NCI-H128 (cell line): ENCODE data around the gene A4GNT.
"Not testable (repeated sequence)": the region's sequence is repeated elsewhere in the genome, so short reads cannot be mapped to it uniquely, and the experiment has no call there.

Source experiments
- DNase-seq: peaks from one replicate; lab custom pipeline; 2025; ENCODE audit not compliant: unreplicated experiment; lab: John Stamatoyannopoulos, UW

The A4GNT gene

GRCh38 chr3:138119423-138119766 lies 12.8 kb downstream of the A4GNT start:
- DNase-seq = no peak

- peak; percentile 68 for DNase-seq
These were observed 13.4 kb downstream of the A4GNT start for GRCh38 chr3:138118612-138119422.

GRCh38 chr3:138114988-138115971 lies 16.9 kb downstream of the A4GNT start, which contains the start of gene DZIP1L:
TSS of gene DZIP1L (minus strand) at chr3:138115608. CDS start at chr3:138103971, 11,637 bp downstream.
- DNase-seq = peak; percentile 49

GRCh38 chr3:138114431-138114918 lies 17.7 kb downstream of the A4GNT start:
- DNase-seq = no peak

- no peak for DNase-seq
These were observed 18.9 kb downstream of the A4GNT start for GRCh38 chr3:138113326-138113725.

GRCh38 chr3:138112362-138112761 lies 19.8 kb downstream of the A4GNT start:
- DNase-seq = no peak

GRCh38 chr3:138105598-138105997 lies 26.6 kb downstream of the A4GNT start:
- DNase-seq = no peak

GRCh38 chr3:138103466-138103865 lies 28.7 kb downstream of the A4GNT start:
- DNase-seq = no peak

- not testable (repeated sequence) for DNase-seq
These were observed 30.7 kb downstream of the A4GNT start for GRCh38 chr3:138101351-138101940.

GRCh38 chr3:138099417-138099816 lies 32.8 kb downstream of the A4GNT start:
- no peak for DNase-seq

GRCh38 chr3:138097192-138098172 lies 34.7 kb downstream of the A4GNT start:
- DNase-seq = no peak

- DNase-seq = no peak
These were observed 38.5 kb downstream of the A4GNT start for GRCh38 chr3:138093721-138094120.

GRCh38 chr3:138092023-138092422 lies 40.2 kb downstream of the A4GNT start:
- DNase-seq = no peak

- no peak for DNase-seq
These were observed 43.1 kb downstream of the A4GNT start for GRCh38 chr3:138089091-138089490.

- not testable (repeated sequence) for DNase-seq
These were observed 46.4 kb downstream of the A4GNT start for GRCh38 chr3:138085745-138086144.

- no peak for DNase-seq
These were observed 48.0 kb downstream of the A4GNT start for GRCh38 chr3:138084196-138084595.

- no peak for DNase-seq
These were observed 49.2 kb downstream of the A4GNT start for GRCh38 chr3:138082992-138083386.

- no peak for DNase-seq
These were observed 49.9 kb downstream of the A4GNT start for GRCh38 chr3:138082085-138082991.
